HG02588 (cell line): ENCODE data around the gene ACOT9.
"Not testable (repeated sequence)": the region's sequence is repeated elsewhere in the genome, so short reads cannot be mapped to it uniquely, and the experiment has no call there.

Experiments used
- ATAC-seq: cut with Tn5 transposase; IDR thresholded peaks from one replicate; pipeline ENCODE4 v1.9.1; 2021; ENCODE audit warnings: mild to moderate bottlenecking, moderate library complexity; ENCODE audit not compliant: unreplicated experiment

Gene ACOT9

DNA sequence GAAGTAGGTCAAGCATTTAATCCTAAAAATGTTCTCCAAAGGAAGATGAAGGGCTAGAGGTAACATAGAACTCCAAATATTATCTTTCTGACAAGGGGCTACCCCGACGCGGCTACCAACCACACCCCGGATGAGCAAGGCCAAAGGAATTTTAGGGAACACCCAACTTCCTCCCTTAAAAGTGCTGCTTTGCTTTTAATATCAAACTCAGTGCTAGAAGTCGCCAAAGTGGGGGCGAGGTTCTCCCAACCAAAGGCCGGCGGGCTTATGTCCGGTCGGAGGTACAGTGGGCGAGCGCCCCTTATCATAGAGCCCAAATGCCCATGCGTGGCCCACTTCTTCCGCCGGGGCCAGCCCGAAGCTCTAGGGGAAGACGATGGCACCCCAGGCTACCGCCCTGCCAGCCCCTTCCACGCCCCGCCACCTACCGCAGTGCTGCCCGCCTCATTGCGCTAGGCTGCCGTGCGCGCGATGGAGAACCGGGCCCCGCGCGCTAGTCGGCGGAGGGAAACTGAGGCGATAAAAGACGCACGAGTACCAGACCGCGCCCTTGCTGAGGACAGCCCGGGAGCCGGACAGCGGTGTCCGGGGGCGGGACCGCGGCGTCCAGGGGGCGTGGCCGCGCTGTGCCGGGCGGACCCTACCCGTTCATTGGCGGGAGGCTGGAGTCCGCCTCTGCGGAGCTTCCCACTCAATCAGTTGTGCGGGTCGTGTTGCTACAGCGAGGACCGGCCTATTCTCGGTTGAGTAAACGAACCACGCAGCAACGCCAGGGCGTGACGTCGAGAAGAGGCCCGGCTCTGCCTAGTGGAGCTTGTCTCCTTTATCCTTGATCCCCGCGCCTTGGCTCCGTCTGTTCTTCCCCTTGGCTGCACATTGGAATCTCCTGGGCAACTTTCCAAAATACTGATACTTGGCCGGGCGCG lies at the start of gene ACOT9:
TSS of gene ACOT9 (minus strand) at position 580 of the 926 bp plus-strand sequence. CDS start at position 448, 132 bp downstream.
- ATAC-seq: peak; percentile 97

DNA sequence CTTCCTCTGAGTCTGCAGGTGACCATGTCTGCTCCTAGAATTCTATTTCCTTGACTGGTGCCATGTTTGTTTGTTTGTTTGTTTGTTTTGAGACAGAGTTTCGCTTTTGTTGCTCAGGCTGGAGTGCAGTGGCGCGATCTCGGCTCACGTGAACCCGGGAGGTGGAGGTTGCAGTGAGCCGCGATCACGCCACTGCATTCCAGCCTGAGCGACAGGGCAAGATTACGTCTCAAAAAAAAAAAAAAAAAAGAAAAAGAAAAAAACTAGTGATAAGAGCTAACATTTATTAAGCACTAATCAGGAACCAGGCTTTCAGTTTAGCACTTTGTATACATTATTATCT lies 47.0 kb upstream of the ACOT9 start:
- ATAC-seq: no peak

- ATAC-seq: no peak
Measured at GRCh38 chrX:23789386-23790154, 46.5 kb upstream of the ACOT9 start.

GRCh38 chrX:23788946-23789345 lies 45.9 kb upstream of the ACOT9 start:
- ATAC-seq: no peak

DNA sequence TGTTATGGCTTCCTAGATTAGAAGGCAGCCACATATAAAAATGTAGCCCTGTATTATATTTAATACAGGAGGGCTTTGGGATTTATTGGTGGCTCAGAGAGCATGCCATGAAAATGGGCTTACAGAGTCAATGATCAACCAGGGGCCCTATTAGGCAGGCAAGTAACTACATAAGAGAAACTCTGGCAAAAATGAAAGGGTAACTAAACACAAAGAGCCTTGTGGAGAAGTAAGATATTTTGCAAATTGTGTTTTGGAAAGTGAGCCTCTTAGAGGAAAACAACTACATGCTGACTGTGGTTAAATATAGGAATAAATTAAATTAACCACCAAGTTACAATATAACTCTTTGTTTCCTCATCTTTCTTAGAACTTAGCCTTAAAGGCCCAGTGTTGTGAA lies 45.4 kb upstream of the ACOT9 start:
- ATAC-seq: no peak

DNA sequence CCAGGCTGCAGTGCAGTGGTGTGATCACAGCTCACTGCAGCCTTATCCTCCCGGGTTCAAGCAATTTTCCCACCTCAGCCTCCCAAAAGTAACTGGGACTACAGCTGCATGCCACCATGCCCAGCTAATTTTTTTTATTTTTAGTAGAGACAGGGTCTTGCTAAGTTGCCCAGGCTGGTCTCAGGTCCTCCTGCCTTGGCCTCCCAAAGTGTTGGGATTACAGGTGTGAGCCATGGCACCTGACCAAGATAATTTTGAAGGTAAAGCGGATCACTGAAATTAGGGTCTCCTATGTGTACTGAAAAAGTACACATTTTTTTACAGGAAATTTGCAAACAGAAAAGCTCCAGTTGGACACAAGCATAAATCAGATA lies 44.7 kb upstream of the ACOT9 start:
- ATAC-seq: no peak

- ATAC-seq: no peak
Measured at GRCh38 chrX:23786268-23786815, 43.3 kb upstream of the ACOT9 start.

DNA sequence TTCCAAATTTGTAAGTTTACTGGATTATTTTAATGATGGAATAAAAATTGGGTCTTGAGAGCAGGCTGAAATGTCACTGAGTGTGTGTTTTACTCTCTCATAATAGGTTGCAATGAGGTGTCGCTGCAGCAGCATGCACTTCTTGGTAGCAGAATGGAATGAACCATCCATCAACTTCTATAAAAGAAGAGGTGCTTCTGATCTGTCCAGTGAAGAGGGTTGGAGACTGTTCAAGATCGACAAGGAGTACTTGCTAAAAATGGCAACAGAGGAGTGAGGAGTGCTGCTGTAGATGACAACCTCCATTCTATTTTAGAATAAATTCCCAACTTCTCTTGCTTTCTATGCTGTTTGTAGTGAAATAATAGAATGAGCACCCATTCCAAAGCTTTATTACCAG lies 42.5 kb upstream of the ACOT9 start:
- ATAC-seq: no peak

DNA sequence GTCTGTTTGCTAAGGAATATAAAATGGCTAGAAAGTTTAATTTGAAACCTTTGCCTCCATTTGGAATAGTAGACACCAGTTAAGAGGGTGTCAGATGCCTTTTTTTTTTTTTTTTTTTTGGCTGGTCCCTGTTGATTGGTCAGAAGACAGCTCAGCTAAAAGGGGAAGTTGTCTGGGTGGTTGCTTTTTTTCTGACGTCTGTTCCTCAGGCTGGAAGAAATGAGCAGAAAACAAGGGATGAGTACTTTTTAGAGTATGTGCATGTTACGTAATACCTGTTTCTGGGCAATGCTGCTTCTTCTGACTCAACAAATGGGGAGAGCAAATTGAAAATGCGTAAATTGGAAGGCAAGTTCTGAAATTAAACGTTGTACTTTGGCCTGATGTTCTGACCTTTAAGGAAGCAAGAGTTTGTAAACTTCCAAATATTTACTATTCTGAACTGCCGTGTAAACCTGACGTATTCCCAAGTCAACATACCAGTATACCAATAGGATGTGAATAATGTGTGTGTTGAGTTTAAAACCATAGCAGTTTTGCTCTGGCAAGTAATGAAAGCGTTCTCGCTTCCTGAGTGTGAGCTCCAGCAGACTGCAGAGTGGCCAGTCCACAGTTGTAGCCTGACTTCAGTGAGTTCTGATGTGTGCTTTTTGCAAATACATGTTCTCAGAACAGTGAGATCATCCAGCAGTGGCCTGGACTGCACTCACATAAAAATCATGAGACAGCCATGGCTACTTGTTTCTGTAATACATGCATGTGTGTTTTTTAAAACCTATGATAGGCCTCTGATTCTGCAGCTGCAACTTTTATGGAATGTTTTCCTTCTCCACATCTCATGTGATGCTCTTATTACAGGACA lies 41.6 kb upstream of the ACOT9 start:
- no peak for ATAC-seq

DNA sequence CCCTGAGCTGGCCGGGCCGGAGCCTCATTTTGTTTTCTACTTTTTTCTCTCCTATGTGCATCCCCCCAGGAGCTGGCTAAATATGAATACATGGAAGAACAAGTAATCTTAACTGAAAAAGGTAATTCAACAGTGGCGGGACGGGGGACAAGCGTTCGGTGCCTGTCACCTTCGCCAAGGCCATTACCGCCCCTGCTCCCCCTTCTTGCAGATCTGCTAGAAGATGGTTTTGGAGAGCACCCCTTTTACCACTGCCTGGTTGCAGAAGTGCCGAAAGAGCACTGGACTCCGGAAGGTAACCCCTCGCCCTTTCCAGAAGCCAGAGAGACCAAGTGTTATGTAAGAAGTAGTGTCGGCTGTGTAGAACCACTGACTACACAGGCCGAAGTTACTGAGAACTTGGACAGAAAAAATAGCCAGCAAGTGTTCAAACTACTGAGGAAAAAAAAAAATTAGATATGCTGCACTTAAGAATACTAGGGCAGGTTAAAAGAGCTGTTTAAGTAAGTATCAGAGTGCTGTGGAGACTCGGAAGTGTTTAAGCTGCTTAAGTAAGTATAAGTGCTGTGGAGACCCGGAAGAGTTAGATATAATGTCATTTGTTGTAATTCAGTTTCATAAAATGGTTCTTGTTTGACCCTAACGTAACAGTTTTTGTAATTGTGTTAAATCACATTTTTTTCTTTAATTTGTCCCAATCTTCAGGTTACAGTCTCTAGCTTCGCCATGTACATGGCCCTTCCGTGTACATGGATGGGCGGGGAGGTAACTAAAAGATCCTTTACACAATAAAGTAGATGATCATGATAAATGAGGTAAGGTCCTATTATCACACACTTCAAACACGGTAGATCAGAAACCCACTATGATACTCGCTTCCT lies 40.8 kb upstream of the ACOT9 start:
- ATAC-seq: no peak

DNA sequence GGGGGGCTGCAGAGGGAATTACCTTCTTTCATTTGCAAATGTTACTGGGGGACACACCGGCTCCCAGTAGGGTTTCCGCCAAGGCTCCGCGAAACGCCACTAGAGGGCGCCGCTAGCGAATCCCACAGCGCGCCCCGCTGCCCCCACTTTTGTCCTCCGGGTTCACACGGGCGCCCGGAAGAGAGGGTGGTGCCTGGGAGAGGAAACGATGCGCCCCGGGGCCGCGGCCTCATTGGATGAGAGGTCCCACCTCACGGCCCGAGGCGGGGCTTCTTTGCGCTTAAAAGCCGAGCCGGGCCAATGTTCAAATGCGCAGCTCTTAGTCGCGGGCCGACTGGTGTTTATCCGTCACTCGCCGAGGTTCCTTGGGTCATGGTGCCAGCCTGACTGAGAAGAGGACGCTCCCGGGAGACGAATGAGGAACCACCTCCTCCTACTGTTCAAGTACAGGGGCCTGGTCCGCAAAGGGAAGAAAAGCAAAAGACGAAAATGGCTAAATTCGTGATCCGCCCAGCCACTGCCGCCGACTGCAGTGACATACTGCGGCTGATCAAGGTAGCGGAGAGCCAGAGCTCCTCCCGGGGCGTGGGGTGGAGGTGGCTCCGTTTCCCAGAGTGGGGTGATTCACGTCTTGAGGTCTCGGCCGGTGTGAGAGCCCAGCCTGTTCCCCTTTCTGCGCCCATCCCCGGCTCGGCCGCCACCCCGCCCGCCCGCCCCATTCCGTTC lies 40.0 kb upstream of the ACOT9 start, which contains the start of gene SAT1:
TSS of gene SAT1 (plus strand) at position 311 of the 726 bp plus-strand sequence. CDS start at position 490, 179 bp downstream.
- peak; percentile 87 for ATAC-seq

GRCh38 chrX:23782455-23782854 lies 39.4 kb upstream of the ACOT9 start:
- ATAC-seq: no peak

GRCh38 chrX:23779025-23779424 lies 35.9 kb upstream of the ACOT9 start:
- ATAC-seq: no peak

GRCh38 chrX:23776363-23776762 lies 33.3 kb upstream of the ACOT9 start:
- no peak for ATAC-seq

DNA sequence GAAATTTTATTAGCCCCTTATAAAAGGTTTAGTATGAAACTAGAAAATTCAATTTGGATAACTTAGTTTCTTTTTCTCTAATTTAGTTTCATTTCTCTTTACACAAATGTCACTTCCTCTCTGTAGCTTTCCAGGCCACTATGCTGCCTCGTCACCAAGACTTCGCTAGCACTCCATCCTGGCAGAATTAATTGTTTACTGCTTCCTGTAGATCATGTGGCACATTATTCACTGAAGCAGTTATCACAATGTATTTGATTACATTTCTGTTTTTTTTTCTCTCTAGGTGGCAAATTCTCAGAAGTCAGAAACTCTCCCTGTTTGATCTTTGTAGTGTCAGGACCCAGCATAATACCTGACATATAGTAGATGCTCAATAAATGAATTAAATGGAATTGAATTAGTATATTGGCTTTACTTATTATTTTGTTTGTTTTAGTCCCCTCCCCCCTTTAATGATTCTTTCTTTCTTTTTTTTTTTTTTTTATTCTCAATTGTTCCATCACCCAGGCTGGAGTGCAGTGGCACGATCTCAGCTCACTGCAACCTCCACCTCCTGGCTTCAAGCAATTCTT lies 30.6 kb upstream of the ACOT9 start:
- peak; percentile 68 for ATAC-seq

- not testable (repeated sequence) for ATAC-seq
Measured at GRCh38 chrX:23771086-23771485, 28.0 kb upstream of the ACOT9 start.

GRCh38 chrX:23770142-23770541 lies 27.1 kb upstream of the ACOT9 start:
- ATAC-seq: no peak

GRCh38 chrX:23766650-23767551 lies 23.8 kb upstream of the ACOT9 start:
- no peak for ATAC-seq
